CD4-positive, alpha-beta memory T cell (primary cell): ENCODE results near the gene SPINT3. TPM values are rescaled to one million over a fixed set of nuclear protein-coding genes. Genes with fewer than 3 reads are reported as not detected.

Source experiments
- CTCF ChIA-PET: fragments of 350-600 bp; sonication (Branson Sonifier 250); formaldehyde crosslinking; loops from one replicate; lab custom pipeline; 2021; ENCODE audit warnings: inconsistent platforms; ENCODE audit not compliant: partially characterized antibody; lab: Charles Lee
- POLR2A ChIA-PET: fragments of 350-600 bp; sonication (Branson Sonifier 250); formaldehyde crosslinking; loops from one replicate; lab custom pipeline; 2021; ENCODE audit not compliant: partially characterized antibody; lab: Charles Lee
- DNase-seq, 5 donors: peaks; one replicate each; pipeline versions ENCODE4 v3.0.0 to v3.0.0-alpha.2; 2020 to 2022; ENCODE audit warnings: mixed read lengths in 1 of 5
- H3K27ac ChIP-seq: one replicate; pipeline ENCODE4 v1.7.0; 2013; ENCODE audit warnings: low read depth, low read length
- H3K27me3 ChIP-seq: 2 replicates; pipeline ENCODE4 v1.7.0; 2013; ENCODE audit warnings: mild to moderate bottlenecking, low read length, moderate library complexity; ENCODE audit not compliant: insufficient read depth
- H3K36me3 ChIP-seq: 2 replicates; pipeline ENCODE4 v1.7.0; 2013; ENCODE audit warnings: mild to moderate bottlenecking, low read length, moderate library complexity; ENCODE audit not compliant: insufficient read depth
- H3K4me1 ChIP-seq: 2 replicates; pipeline ENCODE4 v1.7.0; 2013; ENCODE audit warnings: mild to moderate bottlenecking, low read length, moderate library complexity; ENCODE audit not compliant: insufficient read depth
- H3K4me3 ChIP-seq, 2 donors: one replicate each; pipeline ENCODE4 v1.7.0; 2013; ENCODE audit warnings: low read length in 2 of 2, mild to moderate bottlenecking in 1 of 2
- H3K9me3 ChIP-seq, 2 donors: one replicate each; pipeline ENCODE4 v1.7.0; 2013; ENCODE audit warnings: low read length in 2 of 2, control low read depth in 1 of 2; ENCODE audit not compliant: control insufficient read depth in 1 of 2
- H3K27ac Mint-ChIP-seq, 7 donors: one replicate each; pipeline ENCODE4 v1.8.0; 2020 to 2021; ENCODE audit warnings: mixed read lengths in 7 of 7, mild to moderate bottlenecking in 6 of 7, inconsistent platforms in 3 of 7, moderate library complexity in 3 of 7
- H3K27me3 Mint-ChIP-seq, 2 donors: one replicate each; pipeline ENCODE4 v1.8.0; 2020 to 2021; ENCODE audit warnings: mixed read lengths in 2 of 2
- H3K36me3 Mint-ChIP-seq, 2 donors: one replicate each; pipeline ENCODE4 v1.8.0; 2020 to 2021; ENCODE audit warnings: mixed read lengths in 2 of 2, inconsistent platforms in 1 of 2, mild to moderate bottlenecking in 1 of 2
- H3K4me1 Mint-ChIP-seq, 4 donors: one replicate each; pipeline ENCODE4 v1.8.0; 2020 to 2021; ENCODE audit warnings: mixed read lengths in 4 of 4, mild to moderate bottlenecking in 1 of 4
- H3K4me3 Mint-ChIP-seq, 8 donors: one replicate each; pipeline ENCODE4 v1.8.0; 2020 to 2021; ENCODE audit warnings: mixed read lengths in 8 of 8, mild to moderate bottlenecking in 7 of 8, moderate library complexity in 6 of 8, inconsistent platforms in 3 of 8
- H3K9me3 Mint-ChIP-seq, 8 donors: one replicate each; pipeline ENCODE4 v1.8.0; 2020 to 2021; ENCODE audit warnings: mixed read lengths in 8 of 8, mild to moderate bottlenecking in 5 of 8, inconsistent platforms in 3 of 8, moderate library complexity in 1 of 8
- intact Hi-C: fragments of 100-400 bp; cut with micrococcal nuclease; formaldehyde crosslinking; loops from one replicate; pipeline ENCODE4 v1.15.1; 2023
- polyA plus RNA-seq, 2 donors: library from polyadenylated mRNA; unstranded; fragments of 300-500 nt; fragmentation: Illumina TruSeq; gene quantifications; one replicate each; pipeline ENCODE4 v1.2.3, GENCODE V29; 2021
- total RNA-seq, 2 experiments: library from RNA; stranded (reverse); gene quantifications; one replicate each; pipeline ENCODE4 v1.2.3, GENCODE V29; 2021

Gene SPINT3
- total and polyA plus RNA-seq, 4 experiments from 2014 or later = not detected

GRCh38 chr20:45545754-45546453 is 30.5 kb upstream of the SPINT3 start:
- ChIA-PET POLR2A (no interaction called here), CTCF (no interaction called here)
- Mint-ChIP-seq H3K4me3 (no peak overlapping the region), H3K27ac (no peak overlapping the region), H3K36me3 (no peaks in the 10 kb centered on the region), H3K27me3 (peaks cover 13 to 39% of the 10 kb centered on the region in 2 donors), H3K4me1 (no peaks in the 10 kb centered on the region), H3K9me3 (peaks cover 0 to 14% (median 3%) of the 10 kb centered on the region in 8 donors)
- no peaks in the 10 kb centered on the region for H3K36me3 ChIP-seq
- H3K9me3 ChIP-seq = no peaks in the 10 kb centered on the region
- intact Hi-C loops = no loop called here
- H3K4me3 ChIP-seq = no peak overlapping the region
- DNase-seq = no peak
- H3K4me1 ChIP-seq = no peaks in the 10 kb centered on the region
- no peak overlapping the region for H3K27ac ChIP-seq
- peaks cover 3% of the 10 kb centered on the region for H3K27me3 ChIP-seq

- Mint-ChIP-seq H3K4me1 (no peaks in the 10 kb centered on the region), H3K27ac (no peak overlapping the region), H3K27me3 (peaks cover 14 to 40% of the 10 kb centered on the region in 2 donors), H3K36me3 (no peaks in the 10 kb centered on the region), H3K9me3 (peaks cover 0 to 11% (median 2%) of the 10 kb centered on the region in 8 donors), H3K4me3 (no peak overlapping the region)
- Histone ChIP-seq H3K4me3 (no peak overlapping the region), H3K36me3 (no peaks in the 10 kb centered on the region), H3K27ac (no peak overlapping the region), H3K9me3 (no peaks in the 10 kb centered on the region), H3K27me3 (peaks cover 3% of the 10 kb centered on the region), H3K4me1 (no peaks in the 10 kb centered on the region)
- POLR2A ChIA-PET = no interaction called here
- CTCF ChIA-PET = no interaction called here
- intact Hi-C loops = no loop called here
- no peak for DNase-seq
Measured at GRCh38 chr20:45545351-45545750, 29.9 kb upstream of the SPINT3 start.

GRCh38 chr20:45539382-45539781 is 24.0 kb upstream of the SPINT3 start, which contains the start of gene WFDC6:
Gene WFDC6, minus strand, starts transcription at chr20:45539482. Its CDS starts 75 bp downstream, at chr20:45539407.
- Histone ChIP-seq H3K27ac (no peak within 1 kb of the TSS), H3K4me1 (no peaks in the 10 kb centered on the region), H3K36me3 (no peaks in the 10 kb centered on the region), H3K27me3 (no peaks in the 10 kb centered on the region), H3K4me3 (no peak within 1 kb of the TSS), H3K9me3 (no peaks in the 10 kb centered on the region)
- DNase-seq = no peak
- POLR2A ChIA-PET = no interaction called here
- Mint-ChIP-seq H3K36me3 (no peaks in the 10 kb centered on the region), H3K9me3 (peaks cover 0 to 3% (median 0%) of the 10 kb centered on the region in 8 donors), H3K27me3 (peaks cover 25 to 39% of the 10 kb centered on the region in 2 donors), H3K4me1 (no peaks in the 10 kb centered on the region), H3K27ac (no peak within 1 kb of the TSS), H3K4me3 (no peak within 1 kb of the TSS)
- CTCF ChIA-PET = no interaction called here
- intact Hi-C loops = no loop called here

GRCh38 chr20:45538209-45538799 is 22.9 kb upstream of the SPINT3 start:
- intact Hi-C loops = no loop called here
- Mint-ChIP-seq H3K27me3 (peaks cover 27 to 34% of the 10 kb centered on the region in 2 donors), H3K4me3 (no peak overlapping the region), H3K9me3 (peaks cover 0 to 3% (median 0%) of the 10 kb centered on the region in 8 donors), H3K36me3 (no peaks in the 10 kb centered on the region), H3K4me1 (no peaks in the 10 kb centered on the region), H3K27ac (no peak overlapping the region)
- Histone ChIP-seq H3K36me3 (no peaks in the 10 kb centered on the region), H3K27me3 (no peaks in the 10 kb centered on the region), H3K4me1 (no peaks in the 10 kb centered on the region), H3K9me3 (no peaks in the 10 kb centered on the region), H3K4me3 (no peak overlapping the region), H3K27ac (no peak overlapping the region)
- ChIA-PET CTCF (no interaction called here), POLR2A (no interaction called here)
- no peak for DNase-seq

- no peaks in the 10 kb centered on the region for H3K36me3 ChIP-seq
- H3K4me3 ChIP-seq = no peak overlapping the region
- intact Hi-C loops = no loop called here
- POLR2A ChIA-PET = no interaction called here
- H3K9me3 ChIP-seq = no peaks in the 10 kb centered on the region
- H3K27ac ChIP-seq = no peak overlapping the region
- DNase-seq = no peak
- CTCF ChIA-PET = interaction anchor here (1.1 kb wide), 1 partner anchor 208 kb away, joined by 3 read pairs; no protein-coding TSS in a partner anchor
- H3K27me3 Mint-ChIP-seq = peaks cover 25 to 26% of the 10 kb centered on the region in 2 donors
- H3K4me3 Mint-ChIP-seq = no peak overlapping the region
- no peaks in the 10 kb centered on the region for H3K4me1 Mint-ChIP-seq
- no peaks in the 10 kb centered on the region for H3K36me3 Mint-ChIP-seq
- no peaks in the 10 kb centered on the region for H3K27me3 ChIP-seq
- H3K9me3 Mint-ChIP-seq = no peaks in the 10 kb centered on the region
- H3K27ac Mint-ChIP-seq = no peak overlapping the region
- no peaks in the 10 kb centered on the region for H3K4me1 ChIP-seq
Measured at GRCh38 chr20:45527294-45527693, 11.9 kb upstream of the SPINT3 start.

GRCh38 chr20:45523821-45524220 is 8.4 kb upstream of the SPINT3 start:
- POLR2A ChIA-PET = no interaction called here
- no peak overlapping the region for H3K4me3 ChIP-seq
- CTCF ChIA-PET = no interaction called here
- no peak for DNase-seq
- Mint-ChIP-seq H3K36me3 (no peaks in the 10 kb centered on the region), H3K4me3 (no peak overlapping the region), H3K4me1 (no peaks in the 10 kb centered on the region), H3K9me3 (peaks cover 0 to 3% (median 0%) of the 10 kb centered on the region in 8 donors), H3K27me3 (peaks cover 32 to 36% of the 10 kb centered on the region in 2 donors), H3K27ac (no peak overlapping the region)
- H3K27me3 ChIP-seq = peaks cover 4% of the 10 kb centered on the region
- H3K36me3 ChIP-seq = no peaks in the 10 kb centered on the region
- H3K27ac ChIP-seq = no peak overlapping the region
- intact Hi-C loops = no loop called here
- no peaks in the 10 kb centered on the region for H3K9me3 ChIP-seq
- no peaks in the 10 kb centered on the region for H3K4me1 ChIP-seq

- H3K27me3 Mint-ChIP-seq = peaks cover 21 to 31% of the 10 kb centered on the region in 2 donors
- no peaks in the 10 kb centered on the region for H3K36me3 Mint-ChIP-seq
- Histone ChIP-seq H3K9me3 (no peaks in the 10 kb centered on the region), H3K27me3 (peaks cover 4% of the 10 kb centered on the region), H3K4me3 (no peak overlapping the region), H3K36me3 (no peaks in the 10 kb centered on the region), H3K27ac (no peak overlapping the region), H3K4me1 (no peaks in the 10 kb centered on the region)
- H3K4me3 Mint-ChIP-seq = no peak overlapping the region
- intact Hi-C loops = no loop called here
- peaks cover 0 to 3% (median 0%) of the 10 kb centered on the region in 8 donors for H3K9me3 Mint-ChIP-seq
- POLR2A ChIA-PET = no interaction called here
- CTCF ChIA-PET = no interaction called here
- DNase-seq = no peak
- H3K27ac Mint-ChIP-seq = no peak overlapping the region
- no peaks in the 10 kb centered on the region for H3K4me1 Mint-ChIP-seq
Measured at GRCh38 chr20:45518282-45518681, 2.9 kb upstream of the SPINT3 start.
